Large intestine (tissue), 3 donors: Measurements from ENCODE around the gene DDX5. TPM values are rescaled to one million over a fixed set of nuclear protein-coding genes. Genes with fewer than 3 reads are reported as not detected.
A peak's percentile ranks its signal among the peaks of the same experiment; 100 is the strongest.

ENCODE experiments used
- DNase-seq, 2 donors: peaks; one replicate each; pipeline versions ENCODE4 v3.0.0 to v3.0.0-alpha.2; 2013
- H3K27ac ChIP-seq: one replicate; pipeline ENCODE4 v1.5.1; 2013; ENCODE audit warnings: low read length
- H3K27me3 ChIP-seq: 2 replicates; pipeline ENCODE4 v1.6.1; 2013; ENCODE audit warnings: low read length; ENCODE audit not compliant: control insufficient read depth, insufficient read depth
- H3K36me3 ChIP-seq: 2 replicates; pipeline ENCODE4 v1.6.1; 2013; ENCODE audit warnings: low read length; ENCODE audit not compliant: control insufficient read depth, insufficient read depth
- H3K4me1 ChIP-seq: one replicate; pipeline ENCODE4 v1.6.1; 2013; ENCODE audit warnings: low read length; ENCODE audit not compliant: control insufficient read depth, insufficient read depth
- H3K4me3 ChIP-seq: one replicate; pipeline ENCODE4 v1.5.1; 2013; ENCODE audit warnings: low read length
- H3K9me3 ChIP-seq: one replicate; pipeline ENCODE4 v1.6.1; 2013; ENCODE audit warnings: mild to moderate bottlenecking, low read depth, low read length, moderate library complexity; ENCODE audit not compliant: control insufficient read depth
- WGBS: methylation state at CpG from one replicate; pipeline ENCODE4 v1.1.5; 2013; ENCODE audit warnings: low lambda C conversion rate; ENCODE audit not compliant: insufficient coverage; 5-methylcytosine and 5-hydroxymethylcytosine counted together
- polyA plus RNA-seq: library from polyadenylated mRNA; unstranded; fragments of 120-200 nt; gene quantifications from one replicate; pipeline ENCODE4 v1.2.1, GENCODE V29; 2013

The DDX5 gene
- polyA plus RNA-seq, 1 donor, result 575 TPM

DNA sequence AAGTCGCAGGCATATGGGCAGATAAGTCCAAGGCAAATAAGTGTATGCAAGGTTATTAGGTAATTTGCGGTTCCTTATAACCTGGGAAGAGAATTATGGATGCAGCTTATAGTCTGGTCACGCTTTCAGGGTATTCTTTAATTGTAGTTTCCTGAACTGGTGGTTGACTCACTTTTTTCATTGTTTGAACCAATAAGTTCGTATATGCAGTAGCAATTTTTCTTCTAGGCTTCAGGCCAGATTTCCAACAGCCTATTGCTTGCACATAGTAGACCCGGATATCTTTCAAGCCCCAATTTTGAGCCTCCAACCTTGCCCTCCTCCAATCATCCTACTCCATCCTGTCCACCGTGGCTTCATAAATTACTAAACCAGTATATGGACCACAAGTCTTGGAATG lies 13.5 kb upstream of the DDX5 start:
- peaks cover 84% of the 10 kb centered on the region for H3K36me3 ChIP-seq

DNA sequence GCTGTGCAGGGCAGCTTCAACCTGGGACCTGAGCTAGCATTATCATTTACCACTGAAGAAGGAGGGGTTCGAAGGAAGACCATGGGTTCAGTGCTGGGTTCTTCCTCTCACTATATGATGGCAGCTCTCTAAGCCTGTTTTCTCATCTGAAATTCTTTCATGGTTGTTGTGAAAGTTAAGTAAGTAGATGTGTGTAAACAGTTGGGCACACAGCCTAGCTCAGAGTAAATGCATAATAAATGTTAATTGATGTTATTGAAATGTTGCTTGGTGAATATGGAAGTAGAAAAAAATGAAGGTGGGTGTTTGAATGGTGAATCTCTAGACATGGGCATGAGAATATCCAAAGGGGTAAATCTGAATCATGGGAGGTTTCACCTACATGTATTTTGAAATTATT lies 9.7 kb upstream of the DDX5 start:
- peaks cover 73% of the 10 kb centered on the region for H3K36me3 ChIP-seq

More for the DNA sequence above, 13.5 kb upstream of the DDX5 start:
- Histone ChIP-seq H3K27ac (no peak overlapping the region), H3K27me3 (no peaks in the 10 kb centered on the region), H3K9me3 (no peaks in the 10 kb centered on the region), H3K4me1 (no peaks in the 10 kb centered on the region), H3K4me3 (no peak overlapping the region)
- DNase-seq, result no peak
- 93% methylated on average over 3 of the region's 6 CpGs for WGBS

DNA sequence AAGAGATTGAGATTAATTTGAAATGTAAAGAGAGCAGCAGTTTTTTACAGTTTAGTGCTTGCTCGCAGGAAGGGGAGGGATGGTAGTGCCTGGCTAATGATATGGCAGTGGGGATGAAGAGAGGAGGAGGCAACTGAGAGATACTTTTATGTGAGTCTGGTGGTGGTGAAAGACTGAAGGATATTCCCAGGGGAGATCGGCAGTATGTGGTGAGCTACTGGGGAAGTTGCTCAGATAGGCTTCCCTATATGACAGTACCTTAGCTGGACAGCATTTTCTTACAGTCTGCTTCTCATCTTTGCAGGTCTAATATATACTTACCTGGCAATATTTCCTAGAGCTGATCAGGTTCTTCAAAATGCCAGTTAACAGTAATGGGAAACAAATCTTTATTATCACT lies 9.3 kb upstream of the DDX5 start:
- no peak overlapping the region for H3K27ac ChIP-seq
- peaks cover 73% of the 10 kb centered on the region for H3K36me3 ChIP-seq
- no peak for DNase-seq
- H3K27me3 ChIP-seq, result no peaks in the 10 kb centered on the region
- H3K4me1 ChIP-seq, result no peaks in the 10 kb centered on the region
- no peak overlapping the region for H3K4me3 ChIP-seq
- H3K9me3 ChIP-seq, result no peaks in the 10 kb centered on the region
- WGBS, result 100% methylated on average over 1 of the region's 2 CpGs

More for the DNA sequence above, 9.7 kb upstream of the DDX5 start:
- Histone ChIP-seq H3K27me3 (no peaks in the 10 kb centered on the region), H3K4me1 (no peaks in the 10 kb centered on the region), H3K4me3 (no peak overlapping the region), H3K27ac (no peak overlapping the region), H3K9me3 (no peaks in the 10 kb centered on the region)
- WGBS, result no CpG with 5 or more reads among the region's 1 CpG
- DNase-seq, result no peak

DNA sequence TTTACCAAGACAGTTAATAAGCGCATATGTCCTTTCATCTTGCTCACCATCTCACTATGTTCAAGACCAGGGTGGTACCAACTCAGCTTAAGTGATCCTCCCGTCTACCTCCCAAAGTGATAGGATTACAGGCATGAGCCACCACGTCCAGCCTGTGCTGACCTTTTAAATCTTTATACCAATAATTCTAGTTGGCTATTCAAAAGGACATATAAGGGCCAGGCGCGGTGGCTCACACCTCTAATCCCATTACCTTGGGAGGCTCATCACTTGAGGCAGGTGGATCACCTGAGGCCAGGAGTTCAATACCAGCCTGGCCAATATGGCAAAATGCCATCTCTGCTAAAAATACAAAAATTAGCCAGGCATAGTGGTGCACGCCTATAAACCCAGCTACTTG lies 3.1 kb upstream of the DDX5 start:
- H3K9me3 ChIP-seq, result no peaks in the 10 kb centered on the region
- no peaks in the 10 kb centered on the region for H3K27me3 ChIP-seq
- H3K4me1 ChIP-seq, result peaks cover 7% of the 10 kb centered on the region
- H3K4me3 ChIP-seq, result no peak overlapping the region
- H3K27ac ChIP-seq, result no peak overlapping the region
- no peak for DNase-seq
- no CpG with 5 or more reads among the region's 6 CpGs for WGBS
- peaks cover 43% of the 10 kb centered on the region for H3K36me3 ChIP-seq

DNA sequence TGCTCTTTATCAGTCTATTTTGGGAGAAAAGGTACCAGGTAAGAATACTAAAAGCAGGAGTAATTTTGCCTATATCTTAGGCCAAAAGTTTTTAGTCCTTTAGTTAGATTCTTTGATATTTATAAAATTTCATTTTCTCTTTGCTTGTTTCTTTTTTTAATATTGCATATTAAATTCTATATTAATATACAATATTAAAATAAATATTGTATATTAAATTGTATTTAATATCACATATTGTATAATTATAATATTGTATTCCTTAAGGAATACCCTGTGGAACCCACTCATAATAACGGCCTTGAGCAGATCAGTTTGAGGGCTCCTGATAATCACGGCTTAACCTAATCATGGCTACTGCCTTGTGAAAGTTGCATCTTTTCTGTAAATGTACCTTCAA lies 2.6 kb upstream of the DDX5 start:
- peak overlapping the region; percentile 75 for H3K4me3 ChIP-seq
- no CpG with 5 or more reads among the region's 2 CpGs for WGBS
- no peaks in the 10 kb centered on the region for H3K27me3 ChIP-seq
- H3K4me1 ChIP-seq, result peaks cover 12% of the 10 kb centered on the region
- H3K36me3 ChIP-seq, result peaks cover 48% of the 10 kb centered on the region
- DNase-seq, result no peak
- no peaks in the 10 kb centered on the region for H3K9me3 ChIP-seq
- H3K27ac ChIP-seq, result no peak overlapping the region

DNA sequence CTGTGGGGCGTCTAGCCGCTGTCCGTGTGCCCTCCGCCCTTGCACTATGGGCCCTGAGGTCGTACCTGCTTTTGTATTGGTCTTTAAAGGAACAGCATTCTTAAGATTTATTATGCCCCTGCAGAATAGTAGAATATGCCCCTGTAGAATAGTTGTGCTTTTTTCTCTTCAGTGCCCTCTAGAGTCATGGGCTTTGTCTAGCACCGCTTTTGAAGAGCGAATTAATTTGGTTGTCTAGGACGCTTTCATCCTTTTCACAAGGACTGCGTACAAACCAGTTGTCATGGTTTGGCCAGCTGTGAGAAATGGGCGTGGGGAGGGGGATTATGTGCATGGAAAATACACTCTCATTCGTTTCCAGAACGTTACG lies 1.3 kb upstream of the DDX5 start:
- H3K4me3 ChIP-seq, result peak overlapping the region; percentile 75
- H3K9me3 ChIP-seq, result no peaks in the 10 kb centered on the region
- 0% methylated on average over 1 of the region's 13 CpGs for WGBS
- H3K4me1 ChIP-seq, result peaks cover 12% of the 10 kb centered on the region
- H3K36me3 ChIP-seq, result peaks cover 52% of the 10 kb centered on the region
- peak; percentile 72 to 81 for DNase-seq
- peak overlapping the region; percentile 98 for H3K27ac ChIP-seq
- no peaks in the 10 kb centered on the region for H3K27me3 ChIP-seq

DNA sequence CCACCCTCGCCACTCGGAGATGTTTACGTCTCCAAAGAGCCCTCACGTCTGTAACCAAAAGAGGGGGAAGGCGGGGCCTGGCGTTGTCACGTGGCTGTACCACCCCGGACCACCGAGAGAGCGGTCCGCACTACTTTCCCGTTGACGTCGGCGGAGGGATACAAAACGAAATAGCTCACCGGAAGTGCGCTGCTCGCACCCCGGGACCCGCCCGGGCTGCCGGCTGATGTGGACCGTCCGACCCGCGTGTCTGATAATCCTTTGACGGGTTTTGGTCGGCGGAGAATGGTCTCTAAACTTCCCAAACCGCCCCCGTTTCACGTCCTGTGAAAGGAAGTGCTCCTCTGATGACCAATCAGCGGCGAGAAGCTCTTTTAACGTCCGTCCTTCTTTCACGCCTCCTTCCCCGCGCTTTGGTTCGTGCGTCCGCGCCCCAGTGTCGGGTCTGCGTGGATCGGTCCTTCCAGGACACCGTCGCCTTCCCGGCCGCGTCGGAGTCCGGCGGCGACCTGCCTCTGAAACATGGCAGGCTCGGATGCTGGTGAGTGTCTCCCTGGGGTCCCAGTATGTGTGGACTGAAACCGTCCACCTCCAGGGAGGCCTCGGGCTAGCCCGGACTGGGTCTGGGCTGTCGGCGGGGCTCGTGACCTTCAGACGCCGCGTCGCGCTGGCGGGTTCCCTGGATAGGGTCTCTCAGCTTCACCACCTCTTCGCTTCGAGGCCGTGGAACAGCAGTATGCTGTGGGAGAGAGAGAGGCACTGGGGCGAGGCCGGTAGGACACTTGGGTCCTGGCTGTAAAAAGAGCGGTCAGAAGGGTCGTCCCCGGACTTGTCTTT lies 705 bp upstream of the DDX5 start, which contains the start of gene CEP95:
TSS of gene CEP95 (plus strand) at position 402 of the 837 bp plus-strand sequence. CDS start at position 523, 121 bp downstream.
- Histone ChIP-seq H3K9me3 (no peaks in the 10 kb centered on the region), H3K4me1 (peaks cover 12% of the 10 kb centered on the region), H3K27ac (peak within 1 kb of the TSS; percentile 98), H3K4me3 (peak within 1 kb of the TSS; percentile 75), H3K36me3 (peaks cover 55% of the 10 kb centered on the region), H3K27me3 (no peaks in the 10 kb centered on the region)
- peak; percentile 93 to 99 for DNase-seq
- no CpG with 5 or more reads among the region's 77 CpGs for WGBS

DNA sequence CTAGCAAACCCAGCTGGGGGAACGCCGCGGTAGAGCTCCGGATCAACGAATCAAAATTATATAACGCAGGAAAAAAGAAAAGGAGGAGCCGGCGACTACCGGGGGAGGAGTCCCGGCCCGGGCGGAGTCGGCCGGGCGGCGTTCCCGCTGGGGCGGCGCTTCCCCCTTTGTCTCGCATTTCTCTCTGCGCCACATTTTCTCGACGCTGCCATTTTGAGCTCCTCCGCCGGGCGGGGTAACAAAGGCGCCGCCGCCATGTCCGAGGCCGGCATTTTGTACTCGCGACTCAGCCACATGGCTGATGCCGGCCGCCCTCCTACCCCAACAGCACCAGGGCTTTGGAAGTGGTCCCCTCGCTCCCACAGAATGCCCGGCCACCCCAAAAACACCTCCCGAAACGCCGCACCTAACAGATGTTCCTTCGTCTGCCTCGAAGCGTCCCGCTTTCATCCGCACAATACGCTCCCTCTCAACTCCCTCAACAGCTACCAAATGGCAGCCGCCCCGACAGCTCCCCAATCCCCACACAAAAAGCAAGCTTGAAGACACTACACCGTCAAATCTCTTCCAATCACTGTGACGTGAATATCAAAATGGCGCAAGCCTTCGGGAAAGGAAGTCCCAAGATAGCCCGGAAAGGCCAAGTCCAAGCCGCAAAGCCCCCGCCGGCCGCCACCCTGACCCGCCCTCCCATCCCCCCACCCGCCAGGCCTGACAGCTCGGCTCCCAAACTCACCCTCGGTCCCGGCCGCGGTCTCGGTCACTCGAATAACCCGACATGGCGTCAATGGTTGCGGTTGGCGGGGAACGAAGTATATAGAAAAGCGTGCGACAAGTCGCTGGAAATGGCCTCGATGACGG lies 519 bp downstream of the DDX5 start:
- Histone ChIP-seq H3K9me3 (no peaks in the 10 kb centered on the region), H3K4me3 (peak overlapping the region; percentile 75), H3K36me3 (peaks cover 57% of the 10 kb centered on the region), H3K4me1 (peaks cover 12% of the 10 kb centered on the region), H3K27me3 (no peaks in the 10 kb centered on the region), H3K27ac (peak overlapping the region; percentile 98)
- peak; percentile 93 to 94 for DNase-seq
- no CpG with 5 or more reads among the region's 76 CpGs for WGBS

DNA sequence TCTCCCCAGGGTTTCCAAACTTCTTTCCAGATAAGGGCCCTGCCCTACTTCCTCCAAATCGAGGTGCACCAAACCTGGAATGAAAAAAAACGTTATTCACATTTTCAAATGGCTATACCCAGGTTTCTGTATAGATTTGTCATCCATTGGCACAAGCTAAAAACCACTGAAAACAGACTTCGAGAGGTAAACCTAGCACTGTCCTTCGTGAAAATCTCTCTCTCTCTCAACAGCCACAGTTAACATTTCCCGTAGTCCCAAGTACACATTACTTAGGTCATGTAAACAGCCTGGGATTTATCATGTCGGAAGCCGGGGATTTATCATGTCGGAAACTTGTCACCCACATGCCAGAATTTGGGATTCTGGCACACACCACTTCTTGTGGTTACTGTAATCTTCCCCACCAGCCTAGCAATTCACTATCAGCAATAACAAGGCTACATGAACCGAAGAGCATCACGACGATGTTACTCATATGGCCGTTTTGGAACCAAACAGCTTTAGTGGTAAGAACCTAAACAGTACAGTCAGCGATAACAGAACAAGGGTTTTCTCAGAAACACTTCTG lies 1.2 kb downstream of the DDX5 start:
- Histone ChIP-seq H3K9me3 (no peaks in the 10 kb centered on the region), H3K27ac (peak overlapping the region; percentile 98), H3K27me3 (no peaks in the 10 kb centered on the region), H3K4me1 (peaks cover 12% of the 10 kb centered on the region), H3K36me3 (peaks cover 57% of the 10 kb centered on the region), H3K4me3 (peak overlapping the region; percentile 75)
- DNase-seq, result no peak
- WGBS, result 0% methylated on average over 2 of the region's 13 CpGs
